ENCODE data around the gene TSPAN33.
A peak's percentile ranks its signal among the peaks of the same experiment; 100 is the strongest.

Gene TSPAN33

GRCh38 chr7:129143724-129144094 lies 798 bp upstream of the TSPAN33 start:
- Histone ChIP-seq H2AFZ (peak overlapping the region; percentile 76), H3K9me3 (ENCODE audit: control insufficient read depth, low read length) (no peaks in the 10 kb centered on the region), H3K9ac (no peak overlapping the region), H3K36me3 (ENCODE audit: control insufficient read depth, insufficient read depth, low read length) (no peaks in the 10 kb centered on the region), H3K27me3 (ENCODE audit: control insufficient read depth, insufficient read depth, low read length) (no peaks in the 10 kb centered on the region), H3K79me2 (no peaks in the 10 kb centered on the region), H3K27ac (no peak overlapping the region), H3K4me2 (ENCODE audit: low read length) (no peak overlapping the region), H3K4me3 (ENCODE audit: low read depth, low read length) (peak overlapping the region; percentile 51), H3K4me1 (peaks cover 4% of the 10 kb centered on the region)
- TF ChIP-seq, protein P1, sequence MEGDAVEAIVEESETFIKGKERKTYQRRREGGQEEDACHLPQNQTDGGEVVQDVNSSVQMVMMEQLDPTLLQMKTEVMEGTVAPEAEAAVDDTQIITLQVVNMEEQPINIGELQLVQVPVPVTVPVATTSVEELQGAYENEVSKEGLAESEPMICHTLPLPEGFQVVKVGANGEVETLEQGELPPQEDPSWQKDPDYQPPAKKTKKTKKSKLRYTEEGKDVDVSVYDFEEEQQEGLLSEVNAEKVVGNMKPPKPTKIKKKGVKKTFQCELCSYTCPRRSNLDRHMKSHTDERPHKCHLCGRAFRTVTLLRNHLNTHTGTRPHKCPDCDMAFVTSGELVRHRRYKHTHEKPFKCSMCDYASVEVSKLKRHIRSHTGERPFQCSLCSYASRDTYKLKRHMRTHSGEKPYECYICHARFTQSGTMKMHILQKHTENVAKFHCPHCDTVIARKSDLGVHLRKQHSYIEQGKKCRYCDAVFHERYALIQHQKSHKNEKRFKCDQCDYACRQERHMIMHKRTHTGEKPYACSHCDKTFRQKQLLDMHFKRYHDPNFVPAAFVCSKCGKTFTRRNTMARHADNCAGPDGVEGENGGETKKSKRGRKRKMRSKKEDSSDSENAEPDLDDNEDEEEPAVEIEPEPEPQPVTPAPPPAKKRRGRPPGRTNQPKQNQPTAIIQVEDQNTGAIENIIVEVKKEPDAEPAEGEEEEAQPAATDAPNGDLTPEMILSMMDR (IDR thresholded peaks at IDR 0.05), result no peak

GRCh38 chr7:129144834-129145668 lies 544 bp downstream of the TSPAN33 start:
- peak overlapping the region; percentile 83 for H2AFZ ChIP-seq
- H3K4me3 ChIP-seq (ENCODE audit: low read depth, low read length), result peak overlapping the region; percentile 54
- H3K9me3 ChIP-seq (ENCODE audit: control insufficient read depth, low read length), result no peaks in the 10 kb centered on the region
- H3K4me2 ChIP-seq (ENCODE audit: low read length), result peak overlapping the region; percentile 85
- no peak overlapping the region for H3K9ac ChIP-seq
- H3K27ac ChIP-seq, result no peak overlapping the region
- H3K36me3 ChIP-seq (ENCODE audit: control insufficient read depth, insufficient read depth, low read length), result no peaks in the 10 kb centered on the region
- no peaks in the 10 kb centered on the region for H3K27me3 ChIP-seq (ENCODE audit: control insufficient read depth, insufficient read depth, low read length)
- TF ChIP-seq, protein P1 (IDR thresholded peaks at IDR 0.05), result peak; percentile 15
- H3K79me2 ChIP-seq, result no peaks in the 10 kb centered on the region
- H3K4me1 ChIP-seq, result peaks cover 4% of the 10 kb centered on the region

- Histone ChIP-seq H3K4me2 (ENCODE audit: low read length) (no peak overlapping the region), H3K9ac (no peak overlapping the region), H3K27me3 (ENCODE audit: control insufficient read depth, insufficient read depth, low read length) (no peaks in the 10 kb centered on the region), H3K36me3 (ENCODE audit: control insufficient read depth, insufficient read depth, low read length) (no peaks in the 10 kb centered on the region), H2AFZ (no peak overlapping the region), H3K4me1 (peaks cover 4% of the 10 kb centered on the region), H3K27ac (no peak overlapping the region), H3K79me2 (no peaks in the 10 kb centered on the region), H3K9me3 (ENCODE audit: control insufficient read depth, low read length) (no peaks in the 10 kb centered on the region), H3K4me3 (ENCODE audit: low read depth, low read length) (no peak overlapping the region)
- TF ChIP-seq, protein P1 (IDR thresholded peaks at IDR 0.05), result no peak
These were observed 1.9 kb downstream of the TSPAN33 start for GRCh38 chr7:129146237-129146979.

DNA sequence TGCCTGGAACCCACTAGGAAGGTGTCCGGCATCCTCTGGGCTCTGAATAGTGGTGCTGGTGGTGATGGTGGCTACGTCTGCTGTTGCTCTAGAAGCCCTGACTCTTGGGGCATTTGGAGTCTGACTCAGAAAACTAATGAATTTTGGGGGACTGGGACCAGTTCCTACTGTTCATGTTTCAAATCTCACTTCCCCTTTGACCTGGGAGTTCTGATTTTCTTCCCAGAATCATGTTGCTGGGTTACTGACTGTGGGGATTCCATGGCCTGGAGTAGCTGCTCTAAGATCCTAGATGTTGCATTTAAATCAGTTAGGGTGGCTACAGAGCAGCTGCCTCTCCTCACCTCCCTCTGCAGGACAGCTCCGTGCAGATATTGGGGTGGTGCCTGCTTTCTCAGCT lies 3.2 kb downstream of the TSPAN33 start:
- Histone ChIP-seq H3K27me3 (ENCODE audit: control insufficient read depth, insufficient read depth, low read length) (no peaks in the 10 kb centered on the region), H3K36me3 (ENCODE audit: control insufficient read depth, insufficient read depth, low read length) (no peaks in the 10 kb centered on the region), H3K9me3 (ENCODE audit: control insufficient read depth, low read length) (no peaks in the 10 kb centered on the region), H3K4me2 (ENCODE audit: low read length) (no peak overlapping the region), H3K27ac (no peak overlapping the region), H3K9ac (no peak overlapping the region), H3K4me1 (peaks cover 4% of the 10 kb centered on the region), H2AFZ (no peak overlapping the region), H3K4me3 (ENCODE audit: low read depth, low read length) (no peak overlapping the region), H3K79me2 (no peaks in the 10 kb centered on the region)
- TF ChIP-seq, protein P1 (IDR thresholded peaks at IDR 0.05), result no peak

Data from parathyroid adenoma (tissue), 2 donors.